Measurements from ENCODE around the gene TEX22. TPM values are rescaled to one million over a fixed set of nuclear protein-coding genes. Genes with fewer than 3 reads are reported as not detected.

The TEX22 gene
- total RNA-seq, 1 donor from 2014 or later = 0.99 TPM

- H3K36me3 ChIP-seq = peaks cover 58% of the 10 kb centered on the region
- TF ChIP-seq CTCF (IDR thresholded peaks at IDR 0.05; ENCODE audit: borderline replicate concordance) = no peak
- intact Hi-C loops (cut with micrococcal nuclease) = no loop called here
Measured at GRCh38 chr14:105450864-105451720, 52.8 kb downstream of the TEX22 start.

GRCh38 chr14:105452963-105453362 is 54.6 kb downstream of the TEX22 start:
- DNase-seq = no peak

More at GRCh38 chr14:105450864-105451720, 52.8 kb downstream of the TEX22 start:
- H3K9me3 ChIP-seq (replicated peaks) = no peaks in the 10 kb centered on the region
- DNase-seq = no peak
- H3K27me3 ChIP-seq (ENCODE audit: low read depth) = no peaks in the 10 kb centered on the region
- H3K4me3 ChIP-seq = no peak overlapping the region
- no peak overlapping the region for H3K27ac ChIP-seq (replicated peaks)
- peaks cover 34% of the 10 kb centered on the region for H3K4me1 ChIP-seq

GRCh38 chr14:105453847-105454246 is 55.5 kb downstream of the TEX22 start:
- Histone ChIP-seq H3K27me3 (ENCODE audit: low read depth) (no peaks in the 10 kb centered on the region), H3K9me3 (replicated peaks) (no peaks in the 10 kb centered on the region), H3K27ac (replicated peaks) (no peak overlapping the region), H3K4me1 (peaks cover 23% of the 10 kb centered on the region), H3K36me3 (peaks cover 72% of the 10 kb centered on the region), H3K4me3 (no peak overlapping the region)
- no peak for TF ChIP-seq CTCF (IDR thresholded peaks at IDR 0.05; ENCODE audit: borderline replicate concordance)
- no peak for DNase-seq
- intact Hi-C loops (cut with micrococcal nuclease) = no loop called here

More at GRCh38 chr14:105452963-105453362, 54.6 kb downstream of the TEX22 start:
- H3K4me1 ChIP-seq = peaks cover 32% of the 10 kb centered on the region
- peaks cover 72% of the 10 kb centered on the region for H3K36me3 ChIP-seq
- H3K27me3 ChIP-seq (ENCODE audit: low read depth) = no peaks in the 10 kb centered on the region
- no peak overlapping the region for H3K27ac ChIP-seq (replicated peaks)
- no peaks in the 10 kb centered on the region for H3K9me3 ChIP-seq (replicated peaks)
- intact Hi-C loops (cut with micrococcal nuclease) = no loop called here
- H3K4me3 ChIP-seq = no peak overlapping the region
- no peak for TF ChIP-seq CTCF (IDR thresholded peaks at IDR 0.05; ENCODE audit: borderline replicate concordance)

GRCh38 chr14:105455086-105455640 is 56.8 kb downstream of the TEX22 start:
- DNase-seq = no peak
- peaks cover 10% of the 10 kb centered on the region for H3K4me1 ChIP-seq
- H3K4me3 ChIP-seq = no peak overlapping the region
- H3K9me3 ChIP-seq (replicated peaks) = no peaks in the 10 kb centered on the region
- intact Hi-C loops (cut with micrococcal nuclease) = no loop called here
- TF ChIP-seq CTCF (IDR thresholded peaks at IDR 0.05; ENCODE audit: borderline replicate concordance) = no peak
- no peak overlapping the region for H3K27ac ChIP-seq (replicated peaks)
- H3K27me3 ChIP-seq (ENCODE audit: low read depth) = no peaks in the 10 kb centered on the region
- peaks cover 67% of the 10 kb centered on the region for H3K36me3 ChIP-seq

- TF ChIP-seq CTCF (IDR thresholded peaks at IDR 0.05; ENCODE audit: borderline replicate concordance) = no peak
- Histone ChIP-seq H3K4me1 (peaks cover 8% of the 10 kb centered on the region), H3K36me3 (peaks cover 69% of the 10 kb centered on the region), H3K27ac (replicated peaks) (no peak overlapping the region), H3K4me3 (no peak overlapping the region), H3K9me3 (replicated peaks) (no peaks in the 10 kb centered on the region), H3K27me3 (ENCODE audit: low read depth) (no peaks in the 10 kb centered on the region)
- intact Hi-C loops (cut with micrococcal nuclease) = no loop called here
- no peak for DNase-seq
Measured at GRCh38 chr14:105455766-105456660, 57.7 kb downstream of the TEX22 start.
